ENCODE results near the gene LRG1.
"Not testable (repeated sequence)": the region's sequence is repeated elsewhere in the genome, so short reads cannot be mapped to it uniquely, and the experiment has no call there.

Gene LRG1

GRCh38 chr19:4575267-4576015 is 35.6 kb upstream of the LRG1 start:
- DNase-seq: peak; percentile 85

- no peak for DNase-seq
Measured at GRCh38 chr19:4573682-4574081, 33.8 kb upstream of the LRG1 start.

DNA sequence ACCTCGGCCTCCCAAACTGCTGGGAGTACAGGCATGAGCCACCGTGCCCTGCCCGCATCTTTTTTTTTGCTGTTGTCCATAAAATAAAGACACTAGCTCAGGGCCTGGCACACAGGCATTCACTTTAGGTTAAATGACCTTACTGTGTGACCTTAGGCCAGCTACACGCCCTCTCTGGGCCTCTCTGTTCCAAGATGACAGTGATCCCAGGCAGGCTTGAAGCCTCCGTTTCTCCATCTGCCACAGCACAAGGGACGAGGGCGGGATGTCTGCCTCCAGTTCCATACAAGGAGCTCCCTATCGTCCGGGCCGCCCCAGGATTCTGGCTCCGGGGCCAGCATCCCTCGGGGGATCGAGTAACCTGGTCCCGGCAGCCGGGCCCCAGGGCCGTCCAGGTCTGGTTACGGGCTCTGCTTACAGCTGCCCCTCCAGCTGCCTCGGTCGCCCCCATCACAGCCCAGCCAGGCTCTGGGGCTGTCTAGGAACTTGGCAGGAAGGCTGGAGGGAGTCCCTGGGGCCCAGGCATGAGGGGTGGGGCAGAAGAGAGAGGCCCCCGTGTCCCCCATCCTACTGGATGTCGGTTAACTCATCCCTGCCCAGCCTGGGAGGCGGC is 31.6 kb upstream of the LRG1 start:
- no peak for DNase-seq

- DNase-seq: no peak
Measured at GRCh38 chr19:4570916-4571304, 31.1 kb upstream of the LRG1 start.

- no peak for DNase-seq
Measured at GRCh38 chr19:4570402-4570801, 30.6 kb upstream of the LRG1 start.

- no peak for DNase-seq
Measured at GRCh38 chr19:4568886-4569285, 29.1 kb upstream of the LRG1 start.

DNA sequence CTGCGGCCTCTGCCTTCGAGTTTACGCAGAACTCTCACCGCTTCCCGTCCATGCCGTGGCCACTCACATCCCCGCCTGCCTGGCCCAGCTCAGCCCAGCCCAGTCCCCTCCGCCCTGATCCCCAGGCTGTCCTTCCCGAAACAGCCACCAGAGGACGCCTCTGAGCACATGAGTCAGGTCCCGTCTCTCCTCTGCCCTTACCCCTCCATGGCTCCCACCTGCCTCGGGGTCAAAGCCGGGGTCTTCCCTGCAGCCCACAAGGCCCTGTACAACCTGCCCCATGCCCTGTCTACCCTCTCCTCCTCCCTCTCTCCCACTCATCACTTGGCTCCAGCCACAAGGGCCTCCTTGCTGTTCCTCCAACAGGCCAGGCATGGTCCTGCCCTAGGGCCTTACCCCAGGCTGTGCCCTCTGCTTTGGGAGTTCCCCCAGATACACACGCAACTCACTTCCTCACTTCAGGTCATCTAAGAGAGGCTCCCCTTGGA is 27.8 kb upstream of the LRG1 start:
- DNase-seq: no peak

DNA sequence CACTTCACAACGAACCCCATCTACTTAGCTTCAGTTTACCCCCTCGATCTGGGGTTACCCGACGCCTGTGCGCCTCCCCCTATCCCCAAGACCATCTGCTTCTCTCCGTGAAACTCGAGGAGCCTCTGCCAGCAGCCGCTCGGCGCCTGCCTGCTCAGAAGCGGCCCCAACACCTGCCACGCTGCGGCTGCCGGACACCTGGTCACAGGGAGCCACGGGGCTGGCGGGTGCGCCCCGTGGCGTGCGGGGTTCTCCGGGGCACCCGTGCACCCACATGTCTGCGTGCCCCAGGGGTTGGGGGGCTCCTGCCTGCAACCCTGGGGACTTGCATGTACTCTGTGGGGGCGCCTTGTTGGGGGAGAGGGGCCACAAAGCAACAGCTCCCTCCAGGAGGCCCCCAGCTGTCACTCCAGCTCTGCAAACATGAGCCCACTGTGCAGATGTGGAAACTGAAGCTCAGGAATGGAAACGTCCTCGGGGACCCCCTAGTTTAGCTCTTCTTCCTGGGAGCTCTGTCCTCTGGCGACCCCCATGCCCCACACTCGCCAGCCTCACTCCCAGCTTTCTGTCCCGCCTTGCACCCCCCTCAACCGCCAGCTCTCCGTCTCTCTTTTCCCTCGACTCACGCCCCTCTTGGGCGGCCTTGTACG is 26.7 kb upstream of the LRG1 start:
- DNase-seq: no peak

DNA sequence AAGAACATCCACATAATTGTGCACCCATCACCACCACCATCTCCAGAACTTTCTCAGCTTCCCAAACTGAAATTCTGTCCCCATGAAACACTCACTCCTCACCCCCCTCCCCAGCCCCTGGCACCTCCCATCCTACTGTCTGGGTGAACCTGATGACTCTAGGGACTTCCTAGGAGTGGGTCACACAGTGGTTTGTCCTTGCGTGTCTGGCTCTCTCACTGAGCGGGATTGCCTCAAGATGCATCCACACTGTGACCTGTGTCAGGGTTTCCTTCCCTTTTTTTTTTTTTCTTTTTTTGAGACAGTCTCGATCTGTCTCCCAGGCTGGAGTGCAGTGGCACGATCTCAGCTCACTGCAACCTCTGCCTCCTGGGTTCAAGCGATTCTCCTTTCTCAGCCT is 23.7 kb upstream of the LRG1 start:
- DNase-seq: not testable (repeated sequence)

- DNase-seq: not testable (repeated sequence)
Measured at GRCh38 chr19:4562085-4562484, 22.2 kb upstream of the LRG1 start.

DNA sequence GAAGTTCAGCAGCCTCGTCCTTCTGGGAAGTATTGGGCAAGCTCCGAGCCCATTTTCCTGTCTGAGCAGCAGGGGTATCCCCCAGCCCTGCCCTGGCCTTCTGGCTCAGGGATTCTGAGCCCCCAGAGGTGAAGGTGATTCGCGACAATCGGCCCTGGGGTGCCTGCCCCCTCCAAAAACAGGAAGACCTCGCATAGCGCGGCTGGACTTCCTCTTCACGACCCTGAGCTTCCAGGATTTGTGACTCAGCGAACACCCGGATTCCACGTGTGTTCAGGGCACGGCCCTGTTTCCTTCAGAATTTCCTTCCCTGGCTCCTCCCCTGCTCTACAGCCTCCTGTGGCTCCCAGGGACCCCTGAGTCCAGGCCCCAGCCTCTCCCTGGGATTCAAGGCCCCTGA is 19.7 kb upstream of the LRG1 start, which contains the start of gene SEMA6B:
SEMA6B (minus strand) TSS at position 116 of the 400 bp plus-strand sequence. CDS start 1,227 bp downstream, outside the sequence.
- peak; percentile 21 for DNase-seq

DNA sequence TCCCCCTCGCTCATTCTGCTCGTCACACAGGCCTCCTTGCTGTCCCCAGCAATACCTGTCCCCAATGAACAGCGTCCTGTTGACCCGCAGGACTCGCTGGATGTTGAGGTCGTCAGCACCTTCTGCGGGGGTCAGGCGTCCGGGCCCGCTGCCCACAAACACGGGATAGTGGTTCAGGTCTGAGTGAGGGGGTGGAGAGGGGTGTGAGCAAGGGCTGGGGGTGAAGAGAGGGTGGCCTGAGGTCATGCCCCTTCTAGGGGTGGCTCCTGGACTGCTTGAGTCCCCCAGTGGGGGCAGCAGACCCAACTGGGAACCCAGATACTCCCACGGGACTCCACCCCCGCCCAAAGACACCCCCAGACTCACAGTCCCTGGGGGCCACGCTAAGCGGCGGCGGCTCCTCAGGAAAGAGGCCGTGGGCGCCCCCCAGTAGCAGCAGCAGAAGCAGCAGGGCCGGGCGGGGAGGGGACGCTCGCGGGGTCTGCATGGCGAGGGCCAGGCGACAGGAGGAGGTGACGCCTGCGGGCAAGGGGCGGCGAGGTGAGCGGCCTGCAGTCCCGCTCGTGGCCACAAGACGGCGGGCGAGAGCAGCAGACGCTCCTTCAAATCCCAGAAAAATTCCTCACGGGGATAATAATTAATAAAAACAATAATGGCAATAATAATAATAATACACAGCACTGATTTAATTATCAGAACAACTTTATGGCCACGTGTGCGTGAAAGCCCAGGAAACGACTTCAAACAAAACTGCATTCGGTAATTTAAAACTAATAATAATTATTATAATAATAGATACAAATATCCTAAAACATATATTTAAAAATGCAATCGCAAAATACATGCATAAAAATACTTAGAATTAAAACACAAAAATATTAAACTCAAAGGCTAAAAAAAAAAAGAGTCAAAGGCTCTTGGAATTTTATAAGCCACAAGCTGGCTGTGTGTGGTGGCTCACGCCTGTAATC is 18.4 kb upstream of the LRG1 start:
- no peak for DNase-seq

- no peak for DNase-seq
Measured at GRCh38 chr19:4557144-4557970, 17.5 kb upstream of the LRG1 start.

DNA sequence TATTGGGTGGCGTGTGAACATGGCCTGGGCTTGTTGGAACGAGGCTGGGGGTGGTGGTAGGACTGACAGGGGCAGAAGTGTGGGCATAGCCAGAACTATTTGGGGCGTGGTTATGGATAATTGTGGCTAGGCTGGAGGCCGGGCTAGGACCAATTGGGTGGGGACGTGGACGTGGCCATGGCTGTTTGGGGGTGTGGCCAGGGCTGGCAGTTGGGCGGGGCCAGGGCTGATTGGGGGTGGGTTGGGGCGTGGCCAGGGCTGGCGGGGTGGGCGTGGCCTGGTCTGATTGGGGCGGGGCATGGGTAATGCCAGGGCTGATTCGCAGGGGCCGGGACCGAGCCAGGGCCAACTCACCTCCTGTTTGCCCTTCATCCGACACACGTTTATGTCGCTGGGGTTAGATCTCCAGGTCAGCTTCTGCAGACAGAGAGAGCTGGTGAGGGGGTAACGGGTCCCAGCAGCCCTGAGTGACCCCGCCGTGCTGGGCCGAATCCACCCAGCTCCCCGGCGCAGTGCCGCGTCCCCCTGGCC is 16.8 kb upstream of the LRG1 start:
- DNase-seq: peak; percentile 22

DNA sequence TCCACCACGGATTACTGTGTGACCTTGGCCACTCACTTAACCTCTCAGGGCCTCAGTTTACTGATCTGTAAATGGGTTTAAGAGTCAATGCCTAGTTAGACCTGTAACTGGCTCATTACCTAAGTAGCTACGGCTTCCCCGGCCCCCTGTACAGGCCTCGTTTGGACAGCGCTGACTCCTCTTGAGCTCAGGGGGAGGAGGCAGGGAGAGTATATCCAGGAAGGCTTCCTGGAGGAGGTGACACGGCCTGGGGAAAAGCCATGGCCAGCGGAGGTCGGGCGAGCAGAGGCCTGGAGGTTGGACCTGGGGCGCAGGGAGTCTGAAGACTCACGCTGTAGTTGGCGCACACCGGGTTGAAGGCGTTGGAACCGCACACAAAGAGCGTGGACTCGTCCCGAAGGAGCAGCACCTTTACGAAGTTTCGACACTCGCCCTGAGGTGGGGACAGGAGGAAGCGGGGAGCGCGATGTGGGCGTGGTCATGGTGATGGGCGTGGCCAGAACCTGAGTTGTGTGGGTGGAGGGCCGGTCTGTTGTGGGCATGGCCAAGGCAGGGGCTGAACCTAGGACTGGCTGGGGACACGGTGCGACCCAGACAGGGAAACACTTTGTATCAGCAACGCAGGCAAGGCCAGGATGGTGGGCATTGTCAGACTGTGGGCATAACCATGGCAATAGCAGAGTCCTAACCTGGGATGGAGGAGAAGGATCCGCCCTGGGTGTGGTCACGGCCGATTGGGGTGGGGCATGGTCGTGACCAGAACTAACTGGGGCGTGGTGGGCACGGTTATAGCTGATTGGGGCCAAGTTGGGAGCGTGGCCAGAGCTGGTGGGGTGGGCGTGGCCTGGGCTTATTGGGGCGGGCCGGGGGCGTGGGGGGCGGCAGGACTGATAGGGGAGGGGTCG is 16.1 kb upstream of the LRG1 start:
- DNase-seq: no peak

DNA sequence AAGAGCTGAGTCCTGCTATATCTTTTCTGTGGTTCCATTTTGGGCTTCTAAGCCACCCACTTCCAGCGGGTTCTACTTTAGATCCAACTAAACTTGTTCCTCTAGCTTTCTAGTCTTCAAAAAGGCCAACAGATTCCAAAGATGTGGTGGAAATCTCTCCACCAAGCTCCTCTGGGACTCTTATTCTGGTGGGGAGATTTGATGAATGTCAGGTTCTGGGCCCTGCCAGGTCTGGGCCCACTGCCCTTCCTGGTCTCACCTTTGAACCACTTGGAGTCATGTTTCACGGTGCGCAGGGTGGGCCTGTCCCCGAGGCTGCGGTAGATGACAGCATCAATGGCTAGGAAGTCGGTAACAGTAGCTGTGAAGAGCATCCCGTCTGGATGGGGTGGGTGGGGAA is 14.9 kb upstream of the LRG1 start:
- DNase-seq: no peak

- DNase-seq: no peak
Measured at GRCh38 chr19:4553775-4554174, 13.9 kb upstream of the LRG1 start.

DNA sequence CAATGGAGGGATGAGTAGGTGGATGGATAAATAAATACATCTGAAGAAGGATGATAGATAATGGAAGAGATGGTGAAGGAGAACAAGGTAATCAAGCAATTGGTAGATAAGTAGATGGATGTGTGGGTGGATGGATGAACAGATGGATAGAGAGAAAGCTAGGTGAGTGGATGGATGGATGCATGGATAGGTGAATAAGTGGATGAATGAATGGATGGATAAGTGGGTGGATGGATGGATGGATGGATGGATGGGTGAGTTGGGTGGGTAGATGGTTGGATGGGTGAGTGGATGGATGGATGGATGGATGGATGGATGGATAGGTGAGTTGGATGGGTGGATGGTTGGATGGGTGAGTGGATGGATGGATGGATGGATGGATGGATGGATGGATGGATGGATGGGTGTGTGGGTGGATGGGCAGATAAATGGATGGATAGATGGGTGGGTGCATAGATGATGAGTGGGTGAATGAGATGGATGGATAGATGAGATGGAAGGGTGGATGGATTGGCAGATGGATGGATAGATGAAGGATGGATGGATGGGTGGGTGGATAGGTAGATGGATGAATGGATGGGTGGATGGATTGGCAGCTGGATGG is 13.4 kb upstream of the LRG1 start:
- DNase-seq: no peak

DNA sequence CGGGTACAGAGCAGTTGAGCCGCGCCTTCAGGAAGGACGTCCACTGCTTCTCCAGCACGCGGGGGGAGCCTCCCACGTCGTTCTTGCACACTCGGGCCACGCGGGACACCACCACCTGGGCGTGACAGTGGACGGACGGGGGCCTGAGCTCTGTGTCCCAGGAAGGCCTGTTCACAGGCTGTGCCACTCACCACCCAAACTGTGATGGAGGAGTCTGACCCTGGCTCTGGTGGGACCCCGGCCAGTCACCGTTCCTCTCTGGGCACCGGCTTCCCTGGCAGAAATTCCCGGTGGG is 12.6 kb upstream of the LRG1 start:
- DNase-seq: no peak

GRCh38 chr19:4550479-4551050 is 10.7 kb upstream of the LRG1 start:
- DNase-seq: no peak

Data from HCEC 1CT (cell line).